GM18868 (cell line): Measurements from ENCODE around the gene SUFU.
A peak's percentile ranks its signal among the peaks of the same experiment; 100 is the strongest.

Experiments used
- ATAC-seq: cut with Tn5 transposase; IDR thresholded peaks from one replicate; pipeline ENCODE4 v1.9.1; 2021; ENCODE audit warnings: mild to moderate bottlenecking, moderate library complexity; ENCODE audit not compliant: unreplicated experiment

SUFU gene

GRCh38 chr10:102647443-102648268 is 143.9 kb downstream of the SUFU start:
- ATAC-seq = no peak

GRCh38 chr10:102648269-102648888 is 144.6 kb downstream of the SUFU start:
- no peak for ATAC-seq

GRCh38 chr10:102648889-102649796 is 145.4 kb downstream of the SUFU start:
- ATAC-seq = no peak

GRCh38 chr10:102649797-102650654 is 146.3 kb downstream of the SUFU start:
- ATAC-seq = no peak

- no peak for ATAC-seq
Measured at GRCh38 chr10:102650655-102651454, 147.1 kb downstream of the SUFU start.

GRCh38 chr10:102651455-102652169 is 147.8 kb downstream of the SUFU start:
- ATAC-seq = no peak

- ATAC-seq = peak; percentile 41
Measured at GRCh38 chr10:102652170-102652916, 148.6 kb downstream of the SUFU start.

GRCh38 chr10:102653060-102653459 is 149.3 kb downstream of the SUFU start:
- ATAC-seq = no peak

- no peak for ATAC-seq
Measured at GRCh38 chr10:102654566-102654965, 150.8 kb downstream of the SUFU start.

- no peak for ATAC-seq
Measured at GRCh38 chr10:102654969-102655368, 151.2 kb downstream of the SUFU start.

- ATAC-seq = no peak
Measured at GRCh38 chr10:102656026-102656425, 152.3 kb downstream of the SUFU start.

- ATAC-seq = no peak
Measured at GRCh38 chr10:102656791-102657371, 153.1 kb downstream of the SUFU start.

GRCh38 chr10:102657451-102657850 is 153.7 kb downstream of the SUFU start:
- ATAC-seq = no peak

GRCh38 chr10:102657984-102658724 is 154.4 kb downstream of the SUFU start:
- ATAC-seq = no peak

- ATAC-seq = no peak
Measured at GRCh38 chr10:102658802-102659201, 155.0 kb downstream of the SUFU start.

- peak; percentile 81 for ATAC-seq
Measured at GRCh38 chr10:102660888-102661657, 157.3 kb downstream of the SUFU start.

GRCh38 chr10:102661658-102662028 is 157.9 kb downstream of the SUFU start:
- no peak for ATAC-seq
